Upper lobe of left lung (tissue), 6 donors: ENCODE data around the gene SMYD2. TPM values are rescaled to one million over a fixed set of nuclear protein-coding genes. Genes with fewer than 3 reads are reported as not detected.

Experiments used
- ATAC-seq, 2 donors: fragments of 200-7000 bp; cut with Tn5 transposase; one replicate each; pipeline ENCODE4 v1.9.1; 2022; ENCODE audit warnings: mild to moderate bottlenecking in 2 of 2, moderate library complexity in 2 of 2; ENCODE audit not compliant: low FRiP score in 2 of 2
- DNase-seq, 2 donors: peaks; one replicate each; pipeline ENCODE4 v3.0.0-alpha.2; 2019 to 2020
- H3K27ac ChIP-seq, 4 donors: fragments of 200-600 bp; sonication (generic); one replicate each; pipeline ENCODE4 v1.5.1; 2016 to 2019
- H3K27me3 ChIP-seq, 4 donors: fragments of 200-600 bp; sonication (generic); one replicate each; pipeline ENCODE4 v1.5.1; 2017 to 2019
- H3K36me3 ChIP-seq, 4 donors: fragments of 200-600 bp; sonication (generic); one replicate each; pipeline ENCODE4 v1.5.1; 2016 to 2019
- H3K4me1 ChIP-seq, 4 donors: fragments of 200-600 bp; sonication (generic); one replicate each; pipeline ENCODE4 v1.5.1; 2018 to 2019
- H3K4me3 ChIP-seq, 4 donors: fragments of 200-600 bp; sonication (generic); one replicate each; pipeline ENCODE4 v1.5.1; 2017 to 2019; ENCODE audit warnings: mild to moderate bottlenecking in 2 of 4, moderate library complexity in 1 of 4
- H3K9me3 ChIP-seq, 4 donors: fragments of 200-600 bp; sonication (generic); one replicate each; pipeline ENCODE4 v1.5.1; 2018 to 2019
- CTCF ChIP-seq, 6 experiments: fragments of 450-650 bp in 4 of 6; fragments of 200-600 bp in 2 of 6; sonication (generic) in 2 of 6; IDR thresholded peaks; one replicate each; pipeline ENCODE4 v1.5.1; 2016 to 2019; ENCODE audit warnings: antibody characterized with exemption in 6 of 6
- EP300 ChIP-seq, 4 donors: sonication (generic); formaldehyde crosslinking; IDR thresholded peaks; one replicate each; pipeline ENCODE4 v1.5.1; 2017; ENCODE audit warnings: antibody characterized with exemption in 4 of 4, control low read depth in 2 of 4
- POLR2A ChIP-seq, 4 donors: fragments of 450-650 bp; IDR thresholded peaks; one replicate each; pipeline ENCODE4 v1.5.1; 2016 to 2017; ENCODE audit warnings: antibody characterized with exemption in 4 of 4, mild to moderate bottlenecking in 2 of 4
- POLR2AphosphoS5 ChIP-seq, 2 donors: sonication (generic); formaldehyde crosslinking; IDR thresholded peaks; one replicate each; pipeline ENCODE4 v1.5.1; 2017; ENCODE audit warnings: antibody characterized with exemption in 2 of 2
- WGBS, 2 donors: methylation state at CpG; one replicate each; pipeline ENCODE4 v1.1.5; 2017 to 2018; 5-methylcytosine and 5-hydroxymethylcytosine counted together
- total RNA-seq, 6 donors: library from RNA; depleted of rRNA in 4 of 6; stranded (reverse); fragments of >200 nt in 4 of 6; gene quantifications; one replicate each; pipeline versions ENCODE4 v1.1.0 to v1.2.1, GENCODE V29; 2016 to 2021
- donor health status: DM: no; HTN: no; CAD: no; lungs with moderate emphysema.
- donor health status: DM: no; HTN: yes; CAD: no; lungs with severe emphysema.

The SMYD2 gene
- total RNA-seq, 6 donors from 2014 or later: 22.6 to 52.9 (median 34.8) TPM

DNA sequence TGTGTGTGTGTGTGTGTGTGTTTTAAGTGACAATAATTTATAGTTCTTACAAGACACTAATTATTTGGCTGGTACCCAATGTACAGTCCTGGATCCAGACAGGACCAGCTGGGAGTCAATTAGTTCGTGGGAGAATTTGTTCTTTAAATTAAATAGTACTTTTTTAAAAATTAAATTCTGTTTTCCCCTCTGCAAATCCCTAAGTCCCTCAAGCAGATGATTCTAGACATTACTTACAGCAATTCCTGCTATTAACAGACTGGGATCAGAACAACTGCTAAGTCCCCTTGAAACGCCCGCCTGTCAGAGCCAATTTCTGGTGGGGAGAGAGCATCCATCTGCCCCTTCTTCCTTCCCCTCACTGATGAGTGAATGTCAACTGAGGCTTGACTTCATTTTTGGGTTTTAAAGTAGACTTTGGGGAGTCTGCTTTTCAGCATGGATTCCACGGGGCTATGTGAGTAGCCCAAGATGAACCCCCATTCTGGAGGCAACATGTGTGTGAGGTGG lies 83.9 kb downstream of the SMYD2 start:
- ATAC-seq (no peak), DNase-seq (no peak)
- Histone ChIP-seq H3K4me3 (no peak overlapping the region), H3K36me3 (peaks cover 0 to 64% (median 13%) of the 10 kb centered on the region in 4 donors), H3K9me3 (no peaks in the 10 kb centered on the region), H3K27me3 (no peaks in the 10 kb centered on the region), H3K4me1 (no peaks in the 10 kb centered on the region), H3K27ac (no peak overlapping the region)
- 90% methylated on average over 4 of the region's 4 CpGs for WGBS, 2 donors
- TF ChIP-seq POLR2AphosphoS5 (IDR thresholded peaks at IDR 0.05): no peak

DNA sequence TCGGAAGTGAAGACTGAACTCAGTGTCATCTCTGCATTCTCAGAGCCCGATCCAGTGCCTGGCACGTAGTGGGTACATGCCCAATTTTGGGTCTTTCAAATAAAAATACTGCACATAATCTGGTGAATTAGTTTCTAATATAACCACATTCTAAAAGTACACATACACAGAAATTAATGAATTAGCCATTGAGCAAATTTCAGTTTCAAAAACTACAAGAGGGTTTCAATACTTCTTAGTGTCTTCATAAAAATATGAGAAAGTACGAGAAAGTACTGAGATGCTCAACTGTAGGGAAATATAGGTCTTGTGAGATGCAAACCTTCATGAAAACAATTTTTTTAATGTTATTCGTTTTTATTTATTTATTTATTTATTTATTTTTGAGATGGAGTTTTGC lies 86.9 kb downstream of the SMYD2 start:
- Histone ChIP-seq H3K36me3 (peaks cover 0 to 58% (median 13%) of the 10 kb centered on the region in 4 donors), H3K27ac (no peak overlapping the region), H3K4me3 (no peak overlapping the region), H3K4me1 (no peaks in the 10 kb centered on the region), H3K9me3 (no peaks in the 10 kb centered on the region), H3K27me3 (no peaks in the 10 kb centered on the region)
- ATAC-seq (no peak), DNase-seq (no peak)
- no peak for TF ChIP-seq CTCF (IDR thresholded peaks at IDR 0.05)
- TF ChIP-seq POLR2AphosphoS5 (IDR thresholded peaks at IDR 0.05): no peak
- no peak for TF ChIP-seq EP300 (IDR thresholded peaks at IDR 0.05)
- TF ChIP-seq POLR2A (IDR thresholded peaks at IDR 0.05): no peak
- WGBS, 2 donors: 91 to 92% methylated on average over 5 of the region's 5 CpGs

GRCh38 chr1:214369364-214369763 lies 88.4 kb downstream of the SMYD2 start:
- no peak overlapping the region for H3K4me3 ChIP-seq
- no peaks in the 10 kb centered on the region for H3K9me3 ChIP-seq
- DNase-seq (no peak), ATAC-seq (no peak)
- no peaks in the 10 kb centered on the region for H3K27me3 ChIP-seq
- H3K4me1 ChIP-seq: no peaks in the 10 kb centered on the region
- H3K36me3 ChIP-seq: peaks cover 0 to 50% (median 9%) of the 10 kb centered on the region in 4 donors
- TF ChIP-seq CTCF (IDR thresholded peaks at IDR 0.05) (no peak), POLR2A (IDR thresholded peaks at IDR 0.05) (no peak), EP300 (IDR thresholded peaks at IDR 0.05) (no peak), POLR2AphosphoS5 (IDR thresholded peaks at IDR 0.05) (no peak)
- 90 to 92% methylated on average over 8 of the region's 8 CpGs for WGBS, 2 donors
- H3K27ac ChIP-seq: no peak overlapping the region

GRCh38 chr1:214370615-214371014 lies 89.7 kb downstream of the SMYD2 start:
- peaks cover 0 to 40% (median 8%) of the 10 kb centered on the region in 4 donors for H3K36me3 ChIP-seq
- WGBS, 2 donors: 79 to 90% methylated on average over 3 of the region's 3 CpGs
- no peaks in the 10 kb centered on the region for H3K9me3 ChIP-seq
- no peak for DNase-seq
- ATAC-seq: no peak
- no peak overlapping the region for H3K4me3 ChIP-seq
- no peaks in the 10 kb centered on the region for H3K27me3 ChIP-seq
- no peaks in the 10 kb centered on the region for H3K4me1 ChIP-seq
- TF ChIP-seq POLR2AphosphoS5 (IDR thresholded peaks at IDR 0.05) (no peak), CTCF (IDR thresholded peaks at IDR 0.05) (no peak), POLR2A (IDR thresholded peaks at IDR 0.05) (no peak), EP300 (IDR thresholded peaks at IDR 0.05) (no peak)
- H3K27ac ChIP-seq: no peak overlapping the region

GRCh38 chr1:214372092-214372491 lies 91.1 kb downstream of the SMYD2 start:
- 54 to 56% methylated on average over 5 of the region's 5 CpGs for WGBS, 2 donors
- H3K36me3 ChIP-seq: peaks cover 0 to 45% (median 8%) of the 10 kb centered on the region in 4 donors
- ATAC-seq (no peak), DNase-seq (no peak)
- H3K9me3 ChIP-seq: no peaks in the 10 kb centered on the region
- H3K4me3 ChIP-seq: no peak overlapping the region
- H3K4me1 ChIP-seq: no peaks in the 10 kb centered on the region
- TF ChIP-seq POLR2A (IDR thresholded peaks at IDR 0.05) (no peak), EP300 (IDR thresholded peaks at IDR 0.05) (no peak), POLR2AphosphoS5 (IDR thresholded peaks at IDR 0.05) (no peak), CTCF (IDR thresholded peaks at IDR 0.05) (no peak)
- H3K27ac ChIP-seq: no peak overlapping the region
- no peaks in the 10 kb centered on the region for H3K27me3 ChIP-seq
